Fibroblast of skin of scalp (primary cell): ENCODE measurements around the gene LCTL.
A peak's percentile ranks its signal among the peaks of the same experiment; 100 is the strongest.
"Not testable (repeated sequence)": the region's sequence is repeated elsewhere in the genome, so short reads cannot be mapped to it uniquely, and the experiment has no call there.

ENCODE experiments used
- DNase-seq: peaks from one replicate; pipeline ENCODE4 v3.0.0-alpha.2; 2013

Gene LCTL

GRCh38 chr15:66563566-66564110 lies 2.2 kb downstream of the LCTL start:
- no peak for DNase-seq

GRCh38 chr15:66563126-66563525 lies 2.7 kb downstream of the LCTL start:
- DNase-seq: peak; percentile 31

- DNase-seq: no peak
Measured at GRCh38 chr15:66560856-66561525, 4.8 kb downstream of the LCTL start.

GRCh38 chr15:66558271-66558670 lies 7.5 kb downstream of the LCTL start:
- DNase-seq: no peak

GRCh38 chr15:66555685-66556084 lies 10.1 kb downstream of the LCTL start:
- no peak for DNase-seq

- DNase-seq: no peak
Measured at GRCh38 chr15:66545255-66545654, 20.5 kb downstream of the LCTL start.

- DNase-seq: no peak
Measured at GRCh38 chr15:66542896-66543295, 22.9 kb downstream of the LCTL start.

GRCh38 chr15:66535056-66535455 lies 30.7 kb downstream of the LCTL start:
- no peak for DNase-seq

- DNase-seq: no peak
Measured at GRCh38 chr15:66524838-66525237, 41.0 kb downstream of the LCTL start.

- DNase-seq: no peak
Measured at GRCh38 chr15:66523926-66524325, 41.9 kb downstream of the LCTL start.

GRCh38 chr15:66515901-66516322 lies 49.9 kb downstream of the LCTL start:
- DNase-seq: peak; percentile 25

- DNase-seq: no peak
Measured at GRCh38 chr15:66514586-66514985, 51.2 kb downstream of the LCTL start.

GRCh38 chr15:66508293-66508883 lies 57.4 kb downstream of the LCTL start:
- DNase-seq: no peak

GRCh38 chr15:66505818-66506217 lies 60.0 kb downstream of the LCTL start:
- DNase-seq: no peak

- no peak for DNase-seq
Measured at GRCh38 chr15:66505430-66505811, 60.4 kb downstream of the LCTL start.

GRCh38 chr15:66504563-66505429 lies 61.0 kb downstream of the LCTL start, which contains the start of the genes RPL4 and ZWILCH:
Gene RPL4, minus strand, starts transcription at chr15:66504855. Its CDS starts 65 bp downstream, at chr15:66504790.
Gene ZWILCH, plus strand, starts transcription at chr15:66505326. Its CDS starts 13 bp downstream, at chr15:66505339.
- peak; percentile 93 for DNase-seq

GRCh38 chr15:66503780-66504562 lies 61.8 kb downstream of the LCTL start:
- no peak for DNase-seq

GRCh38 chr15:66503041-66503648 lies 62.7 kb downstream of the LCTL start:
- not testable (repeated sequence) for DNase-seq

GRCh38 chr15:66502491-66502890 lies 63.3 kb downstream of the LCTL start:
- DNase-seq: no peak

- DNase-seq: not testable (repeated sequence)
Measured at GRCh38 chr15:66500346-66500745, 65.5 kb downstream of the LCTL start.

- peak; percentile 46 for DNase-seq
Measured at GRCh38 chr15:66498501-66499386, 67.1 kb downstream of the LCTL start.
